Kidney epithelial cell (primary cell): ENCODE results near the gene C15orf40. TPM values are rescaled to one million over a fixed set of nuclear protein-coding genes. Genes with fewer than 3 reads are reported as not detected.

Experiments used
- DNase-seq: peaks from one replicate; pipeline ENCODE4 v3.0.0-alpha.2; 2010; ENCODE audit warnings: low read depth
- H3K27me3 ChIP-seq: 2 replicates; pipeline ENCODE4 v1.6.0; 2011; ENCODE audit warnings: low read length; ENCODE audit not compliant: control insufficient read depth, insufficient read depth
- H3K36me3 ChIP-seq: 2 replicates; pipeline ENCODE4 v1.5.1; 2011; ENCODE audit warnings: low read length; ENCODE audit not compliant: control insufficient read depth, insufficient read depth
- H3K4me3 ChIP-seq: 2 replicates; pipeline ENCODE4 v1.5.1; 2011; ENCODE audit warnings: low read depth, mild to moderate bottlenecking, control low read depth, low read length
- total RNA-seq: library from RNA; depleted of rRNA; stranded (reverse); fragments of >200 nt; gene quantifications from 2 replicates; pipeline ENCODE4 v1.2.3, GENCODE V29; 2015
- TF ChIP-seq, protein P1 (sequence below): IDR thresholded peaks from 2 replicates; pipeline ENCODE4 v1.5.1; 2011; ENCODE audit warnings: mild to moderate bottlenecking, moderate library complexity, low read length, control low read depth, inconsistent platforms; ENCODE audit not compliant: insufficient read depth, poor library complexity, severe bottlenecking

C15orf40 gene
- total RNA-seq, 1 donor from 2014 or later = 9.9 TPM

DNA sequence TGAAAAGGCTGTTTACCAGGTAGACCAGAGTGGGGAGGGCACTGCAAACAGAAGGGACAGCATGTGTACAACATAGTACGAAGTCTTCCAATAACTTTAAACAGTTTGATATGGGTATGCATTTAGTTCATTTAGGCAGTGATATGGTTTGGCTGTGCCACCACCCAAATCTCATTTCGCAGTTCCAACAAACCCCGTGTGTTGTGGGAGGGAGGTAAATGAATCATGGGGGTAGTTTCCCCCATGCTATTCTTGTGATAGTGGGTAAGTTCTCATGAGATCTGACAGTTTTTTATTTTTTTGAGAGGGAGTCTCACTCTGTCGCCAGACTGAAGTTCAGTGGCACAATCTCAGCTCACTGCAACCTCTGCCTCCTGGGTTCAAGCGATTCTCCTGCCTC is 33.0 kb downstream of the C15orf40 start:
- TF ChIP-seq, protein P1, sequence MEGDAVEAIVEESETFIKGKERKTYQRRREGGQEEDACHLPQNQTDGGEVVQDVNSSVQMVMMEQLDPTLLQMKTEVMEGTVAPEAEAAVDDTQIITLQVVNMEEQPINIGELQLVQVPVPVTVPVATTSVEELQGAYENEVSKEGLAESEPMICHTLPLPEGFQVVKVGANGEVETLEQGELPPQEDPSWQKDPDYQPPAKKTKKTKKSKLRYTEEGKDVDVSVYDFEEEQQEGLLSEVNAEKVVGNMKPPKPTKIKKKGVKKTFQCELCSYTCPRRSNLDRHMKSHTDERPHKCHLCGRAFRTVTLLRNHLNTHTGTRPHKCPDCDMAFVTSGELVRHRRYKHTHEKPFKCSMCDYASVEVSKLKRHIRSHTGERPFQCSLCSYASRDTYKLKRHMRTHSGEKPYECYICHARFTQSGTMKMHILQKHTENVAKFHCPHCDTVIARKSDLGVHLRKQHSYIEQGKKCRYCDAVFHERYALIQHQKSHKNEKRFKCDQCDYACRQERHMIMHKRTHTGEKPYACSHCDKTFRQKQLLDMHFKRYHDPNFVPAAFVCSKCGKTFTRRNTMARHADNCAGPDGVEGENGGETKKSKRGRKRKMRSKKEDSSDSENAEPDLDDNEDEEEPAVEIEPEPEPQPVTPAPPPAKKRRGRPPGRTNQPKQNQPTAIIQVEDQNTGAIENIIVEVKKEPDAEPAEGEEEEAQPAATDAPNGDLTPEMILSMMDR = no peak
- DNase-seq = no peak
- Histone ChIP-seq H3K36me3 (no peaks in the 10 kb centered on the region), H3K4me3 (no peak overlapping the region), H3K27me3 (no peaks in the 10 kb centered on the region)

DNA sequence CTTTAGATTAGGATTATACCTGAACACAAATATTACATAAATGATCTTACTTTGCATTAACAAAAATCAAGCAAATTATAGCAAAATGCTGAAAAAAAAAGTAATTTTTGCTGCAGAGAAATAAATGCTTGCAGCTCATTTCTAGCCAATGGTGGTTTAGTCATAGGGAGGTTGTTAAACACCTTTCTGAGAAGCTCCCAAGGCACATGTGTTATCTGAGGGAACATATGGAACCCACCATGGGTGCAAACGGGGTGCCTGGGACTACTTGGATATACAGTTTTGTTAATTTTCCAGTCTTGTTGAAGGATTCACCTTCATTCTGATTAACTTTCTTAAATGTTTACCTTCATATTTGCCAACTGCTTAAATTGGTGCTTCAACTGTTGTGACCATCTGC is 34.4 kb downstream of the C15orf40 start:
- TF ChIP-seq, protein P1 = no peak
- Histone ChIP-seq H3K27me3 (no peaks in the 10 kb centered on the region), H3K4me3 (no peak overlapping the region), H3K36me3 (no peaks in the 10 kb centered on the region)
- DNase-seq = no peak

DNA sequence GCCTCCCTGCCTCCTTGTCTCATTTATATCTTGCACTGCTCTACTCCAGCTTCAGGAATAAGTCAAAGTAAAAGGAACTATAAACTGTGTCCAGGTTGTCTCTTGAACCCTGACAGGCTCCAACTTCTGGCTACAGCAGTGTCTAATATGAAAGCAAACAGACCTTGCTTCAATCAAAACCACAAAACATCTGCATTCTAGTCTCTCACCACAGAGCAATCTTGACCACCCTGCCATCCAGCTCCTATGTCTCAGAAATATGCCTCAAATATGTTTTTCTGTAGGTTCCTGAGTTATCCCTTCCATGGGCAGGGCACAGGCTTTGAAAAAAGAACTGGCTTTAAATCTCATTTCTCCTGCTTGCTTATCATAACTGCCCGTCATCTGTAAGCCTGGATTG is 38.4 kb downstream of the C15orf40 start:
- TF ChIP-seq, protein P1 = no peak
- no peaks in the 10 kb centered on the region for H3K36me3 ChIP-seq
- no peak for DNase-seq
- no peak overlapping the region for H3K4me3 ChIP-seq
- H3K27me3 ChIP-seq = no peaks in the 10 kb centered on the region

DNA sequence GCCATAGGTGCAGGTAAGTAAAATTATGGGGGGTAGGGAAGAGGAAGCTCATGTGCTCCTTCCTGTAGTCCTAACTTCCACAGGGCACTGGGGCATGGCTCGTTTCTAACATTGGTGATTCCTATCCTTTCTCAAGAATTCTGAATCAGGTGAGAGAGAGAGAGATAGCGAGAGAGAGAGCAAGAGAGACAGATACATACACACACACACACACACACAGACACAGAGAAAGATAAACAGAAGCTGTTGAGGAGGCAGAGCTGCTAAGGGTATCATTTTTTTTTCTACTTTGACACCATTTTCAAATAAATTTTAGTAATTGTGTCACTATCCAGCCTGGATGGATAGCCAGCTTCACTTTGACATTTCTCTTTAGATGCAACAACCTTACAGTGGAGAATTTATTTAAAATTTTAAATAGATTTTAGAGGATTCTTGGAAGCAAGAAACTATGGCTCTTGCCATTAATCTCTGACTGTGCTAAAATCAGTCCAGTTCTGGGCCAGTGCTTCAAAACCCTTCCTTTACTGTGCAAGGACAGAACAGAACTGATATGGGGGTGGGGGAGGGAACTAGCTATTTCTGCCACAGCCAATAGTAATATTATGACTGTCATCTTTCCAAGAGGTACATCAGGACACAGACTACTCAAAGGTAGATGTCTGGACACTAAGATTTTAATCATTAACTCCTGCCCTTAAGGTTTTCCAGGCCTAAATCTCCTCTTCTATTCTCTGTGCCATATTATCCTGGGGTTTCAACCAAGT is 40.0 kb downstream of the C15orf40 start:
- Histone ChIP-seq H3K36me3 (no peaks in the 10 kb centered on the region), H3K27me3 (no peaks in the 10 kb centered on the region), H3K4me3 (no peak overlapping the region)
- TF ChIP-seq, protein P1 = no peak
- DNase-seq = no peak

DNA sequence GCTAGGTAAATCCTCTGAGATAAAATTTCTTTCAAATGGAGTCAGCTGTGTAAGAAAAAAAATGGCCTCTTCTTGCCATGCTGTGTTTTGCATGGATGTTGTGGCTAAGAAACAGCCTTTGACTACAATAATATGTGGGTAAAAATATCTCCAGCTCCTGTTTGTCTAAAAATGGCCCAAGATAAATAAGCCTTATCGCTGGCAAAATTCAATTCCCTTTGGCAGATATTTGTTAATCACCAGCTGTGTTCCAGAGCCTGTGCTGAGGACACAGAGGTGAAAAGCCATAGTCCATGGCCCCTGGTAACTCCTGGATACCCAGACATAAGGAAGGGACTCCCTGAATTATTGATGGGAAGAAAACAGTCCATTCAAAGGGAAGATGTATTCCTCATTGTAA is 40.7 kb downstream of the C15orf40 start:
- Histone ChIP-seq H3K4me3 (no peak overlapping the region), H3K27me3 (no peaks in the 10 kb centered on the region), H3K36me3 (no peaks in the 10 kb centered on the region)
- TF ChIP-seq, protein P1 = no peak
- DNase-seq = no peak
